ENCODE results near the gene SOX6. TPM values are rescaled to one million over a fixed set of nuclear protein-coding genes. Genes with fewer than 3 reads are reported as not detected.

SOX6 gene
- total RNA-seq, 6 experiments from 2014 or later: 3.3 to 16.1 (median 7.8) TPM

- WGBS (ENCODE audit: insufficient coverage, low coverage, low lambda C conversion rate, missing lambda C conversion rate): 90% methylated on average over 4 of the region's 5 CpGs
Observed at GRCh38 chr11:16136792-16137390, 219.5 kb downstream of the SOX6 start.

GRCh38 chr11:16133867-16134266 lies 222.5 kb downstream of the SOX6 start:
- intact Hi-C loops (cut with DNase I): no loop called here
- no peaks in the 10 kb centered on the region for H3K4me1 ChIP-seq
- H3K27me3 ChIP-seq: no peaks in the 10 kb centered on the region
- H3K9me3 ChIP-seq: peaks cover 0 to 6% (median 0%) of the 10 kb centered on the region in 4 donors
- no peak for TF ChIP-seq CTCF (IDR thresholded peaks at IDR 0.05)
- TF ChIP-seq POLR2A (IDR thresholded peaks at IDR 0.05): no peak
- no peaks in the 10 kb centered on the region for H3K36me3 ChIP-seq
- WGBS (ENCODE audit: insufficient coverage, low coverage, low lambda C conversion rate, missing lambda C conversion rate): 87% methylated on average over 3 of the region's 3 CpGs
- no peak overlapping the region for H3K27ac ChIP-seq
- DNase-seq: no peak
- no peak for ATAC-seq
- no peak overlapping the region for H3K4me3 ChIP-seq

More at GRCh38 chr11:16136792-16137390, 219.5 kb downstream of the SOX6 start:
- Histone ChIP-seq H3K27me3 (no peaks in the 10 kb centered on the region), H3K36me3 (no peaks in the 10 kb centered on the region), H3K4me3 (no peak overlapping the region), H3K27ac (no peak overlapping the region), H3K4me1 (no peaks in the 10 kb centered on the region), H3K9me3 (peaks cover 0 to 6% (median 0%) of the 10 kb centered on the region in 4 donors)
- TF ChIP-seq CTCF (IDR thresholded peaks at IDR 0.05) (no peak), POLR2A (IDR thresholded peaks at IDR 0.05) (no peak)
- intact Hi-C loops (cut with DNase I): no loop called here
- DNase-seq (no peak), ATAC-seq (no peak)

- DNase-seq: no peak
Observed at GRCh38 chr11:16127732-16128131, 228.6 kb downstream of the SOX6 start.

GRCh38 chr11:16126362-16126761 lies 230.0 kb downstream of the SOX6 start:
- H3K9me3 ChIP-seq: no peaks in the 10 kb centered on the region
- H3K27ac ChIP-seq: no peak overlapping the region
- H3K4me1 ChIP-seq: no peaks in the 10 kb centered on the region
- ATAC-seq (no peak), DNase-seq (no peak)
- H3K27me3 ChIP-seq: no peaks in the 10 kb centered on the region
- H3K36me3 ChIP-seq: no peaks in the 10 kb centered on the region
- intact Hi-C loops (cut with DNase I): no loop called here
- TF ChIP-seq CTCF (IDR thresholded peaks at IDR 0.05) (no peak), POLR2A (IDR thresholded peaks at IDR 0.05) (no peak)
- H3K4me3 ChIP-seq: no peak overlapping the region

More at GRCh38 chr11:16127732-16128131, 228.6 kb downstream of the SOX6 start:
- no peaks in the 10 kb centered on the region for H3K36me3 ChIP-seq
- intact Hi-C loops (cut with DNase I): no loop called here
- no peak for ATAC-seq
- H3K4me1 ChIP-seq: no peaks in the 10 kb centered on the region
- no peak for TF ChIP-seq CTCF (IDR thresholded peaks at IDR 0.05)
- TF ChIP-seq POLR2A (IDR thresholded peaks at IDR 0.05): no peak
- H3K4me3 ChIP-seq: no peak overlapping the region
- H3K9me3 ChIP-seq: no peaks in the 10 kb centered on the region
- H3K27me3 ChIP-seq: no peaks in the 10 kb centered on the region
- no peak overlapping the region for H3K27ac ChIP-seq

GRCh38 chr11:16125796-16126195 lies 230.6 kb downstream of the SOX6 start:
- Histone ChIP-seq H3K4me1 (no peaks in the 10 kb centered on the region), H3K4me3 (no peak overlapping the region), H3K9me3 (no peaks in the 10 kb centered on the region), H3K36me3 (no peaks in the 10 kb centered on the region), H3K27me3 (no peaks in the 10 kb centered on the region), H3K27ac (no peak overlapping the region)
- DNase-seq (no peak), ATAC-seq (no peak)
- intact Hi-C loops (cut with DNase I): no loop called here
- TF ChIP-seq POLR2A (IDR thresholded peaks at IDR 0.05): no peak
- no peak for TF ChIP-seq CTCF (IDR thresholded peaks at IDR 0.05)

All from right lobe of liver (tissue), 6 donors.